GM21526 (cell line): ENCODE results near the gene RBMY1D.
"Not testable (repeated sequence)": the region's sequence is repeated elsewhere in the genome, so short reads cannot be mapped to it uniquely, and the experiment has no call there.

Experiments
- ATAC-seq: cut with Tn5 transposase; IDR thresholded peaks from one replicate; pipeline ENCODE4 v1.9.1; 2021; ENCODE audit warnings: moderate library complexity; ENCODE audit not compliant: unreplicated experiment, low FRiP score

RBMY1D gene

DNA sequence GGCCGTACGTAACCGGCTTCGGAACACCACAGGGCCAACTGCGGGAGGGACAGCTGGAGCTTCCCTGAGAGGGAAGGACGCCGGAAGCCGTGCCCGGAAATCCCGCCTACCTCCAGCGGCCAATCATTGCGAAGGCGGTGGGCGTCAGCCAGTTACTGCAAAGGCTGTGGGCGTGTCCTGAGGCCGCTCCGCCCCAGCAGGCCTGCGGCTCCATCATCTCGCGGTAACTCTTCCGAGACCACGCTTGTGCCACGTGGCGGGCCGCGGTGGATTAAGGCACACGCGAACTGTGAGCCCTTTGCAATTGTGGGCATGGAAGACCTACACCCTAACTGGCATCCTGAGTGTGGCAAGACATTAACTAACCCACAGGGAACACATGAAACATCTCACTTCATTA is at the start of gene RBMY1D:
TSS of gene RBMY1D (minus strand) at position 101 of the 400 bp plus-strand sequence. CDS start 2,013 bp downstream, outside the sequence.
- not testable (repeated sequence) for ATAC-seq

DNA sequence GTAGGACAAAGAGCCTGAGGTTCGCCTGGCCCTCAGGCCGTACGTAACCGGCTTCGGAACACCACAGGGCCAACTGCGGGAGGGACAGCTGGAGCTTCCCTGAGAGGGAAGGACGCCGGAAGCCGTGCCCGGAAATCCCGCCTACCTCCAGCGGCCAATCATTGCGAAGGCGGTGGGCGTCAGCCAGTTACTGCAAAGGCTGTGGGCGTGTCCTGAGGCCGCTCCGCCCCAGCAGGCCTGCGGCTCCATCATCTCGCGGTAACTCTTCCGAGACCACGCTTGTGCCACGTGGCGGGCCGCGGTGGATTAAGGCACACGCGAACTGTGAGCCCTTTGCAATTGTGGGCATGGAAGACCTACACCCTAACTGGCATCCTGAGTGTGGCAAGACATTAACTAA is 23.6 kb upstream of the RBMY1D start, which contains the start of gene RBMY1E:
TSS of gene RBMY1E (minus strand) at position 101 of the 400 bp plus-strand sequence. CDS start 1,978 bp downstream, outside the sequence.
- ATAC-seq = not testable (repeated sequence)

DNA sequence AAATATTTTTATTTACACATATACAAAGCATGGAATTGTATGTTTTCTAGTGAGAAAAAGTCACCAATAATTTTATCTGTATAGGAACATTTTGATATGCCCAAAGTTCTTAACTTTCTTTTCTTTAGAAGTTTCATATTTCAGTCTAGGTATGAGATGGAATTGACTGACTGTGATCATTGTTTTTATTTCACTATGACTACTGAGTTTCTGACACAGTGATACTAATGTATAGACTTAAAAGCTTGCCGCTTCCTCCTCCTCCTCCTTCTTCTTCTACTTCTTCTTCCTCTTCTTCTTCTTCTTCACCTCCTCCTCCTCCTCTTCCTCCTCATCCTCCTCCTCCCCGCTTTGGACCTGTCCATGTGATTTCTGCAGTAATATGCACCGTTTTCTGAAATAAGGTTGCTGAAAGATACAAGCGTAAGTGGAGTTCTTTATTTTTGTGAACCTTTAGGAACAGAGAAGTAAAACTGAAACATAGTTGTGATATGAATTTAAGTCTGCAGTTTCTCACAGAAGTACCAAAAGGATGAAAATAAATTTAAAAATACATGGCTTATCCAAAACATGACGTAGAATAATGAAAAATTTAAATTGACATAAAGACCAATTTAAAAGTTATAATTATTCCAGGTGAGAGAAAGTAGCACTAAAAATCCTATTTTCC is 24.8 kb downstream of the RBMY1D start:
- not testable (repeated sequence) for ATAC-seq

DNA sequence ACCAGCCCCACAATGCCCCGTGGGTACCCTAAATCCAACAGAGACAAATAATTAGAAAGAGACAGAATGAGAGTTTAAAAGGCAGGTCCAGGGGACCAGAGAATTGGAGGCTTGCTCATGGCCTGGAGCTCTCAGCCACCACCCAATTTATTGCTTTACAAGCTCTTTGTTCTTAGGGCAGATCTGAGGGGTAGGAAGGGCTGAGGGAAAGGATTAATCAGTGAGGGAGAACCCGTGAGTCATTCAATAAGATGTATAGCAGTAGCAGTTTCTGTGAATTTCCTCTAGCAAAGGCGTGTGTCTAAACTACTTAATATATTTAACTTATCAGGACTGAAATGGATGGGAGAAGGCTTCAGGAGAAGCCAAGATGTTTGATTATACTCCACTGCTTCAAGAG is 48.8 kb downstream of the RBMY1D start:
- ATAC-seq = no peak

DNA sequence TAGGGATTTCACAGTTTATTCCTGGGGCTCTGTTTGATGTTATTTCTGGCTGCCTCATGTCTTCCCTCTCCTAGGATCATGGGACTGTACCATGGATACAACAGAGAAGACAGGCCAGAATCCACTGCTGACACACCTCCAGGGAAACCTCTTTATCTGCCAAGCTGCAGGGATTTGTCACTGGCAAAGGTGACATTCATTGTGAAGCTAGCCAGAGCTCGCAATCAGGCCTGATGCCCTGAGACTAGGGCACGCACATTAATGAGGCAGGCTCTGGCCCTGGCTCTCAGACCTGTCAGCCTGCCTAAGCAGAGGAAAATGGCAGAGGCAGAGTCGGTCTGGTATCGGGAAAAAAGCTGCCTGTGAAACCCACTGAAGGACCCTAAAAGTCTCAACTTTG is 52.2 kb downstream of the RBMY1D start:
- ATAC-seq = no peak

DNA sequence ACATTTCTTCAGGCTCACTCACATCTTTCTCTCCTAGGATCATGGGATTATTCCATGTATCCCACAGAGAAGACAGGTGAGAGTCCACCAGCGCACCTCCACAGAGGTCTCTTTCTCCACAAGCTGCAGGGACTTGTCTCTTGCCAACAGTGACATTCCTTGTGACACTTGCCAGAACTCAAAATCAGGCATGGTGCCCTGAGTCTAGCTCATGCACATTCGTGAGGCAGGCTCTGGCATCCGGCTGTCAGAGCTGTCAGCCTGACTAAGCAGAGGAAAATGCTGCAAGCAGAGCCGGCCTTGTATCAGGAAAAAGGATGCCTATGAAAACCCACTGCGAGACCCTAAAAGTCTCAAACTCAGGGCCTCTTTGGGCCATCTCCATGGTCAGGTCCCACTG is 54.8 kb downstream of the RBMY1D start:
- ATAC-seq = no peak

DNA sequence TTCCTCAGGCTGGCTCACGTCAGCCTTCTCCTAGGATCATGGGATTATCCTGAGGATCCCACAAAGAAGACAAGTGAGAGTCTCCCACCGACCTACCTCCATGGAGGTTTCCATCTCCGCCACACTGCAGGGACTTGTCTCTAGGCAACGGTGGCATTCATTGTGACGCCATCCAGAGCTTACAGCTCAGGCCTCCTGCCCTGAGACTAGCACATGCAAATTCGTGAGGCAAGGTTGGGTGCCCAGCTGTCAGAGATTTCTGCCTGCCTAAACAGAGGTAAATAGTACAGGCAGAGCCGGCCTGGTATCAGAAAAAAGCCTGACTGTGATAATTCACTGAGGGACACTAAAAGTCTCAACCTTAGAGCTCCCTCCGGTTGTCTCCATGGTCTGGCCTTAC is 58.0 kb downstream of the RBMY1D start:
- no peak for ATAC-seq

DNA sequence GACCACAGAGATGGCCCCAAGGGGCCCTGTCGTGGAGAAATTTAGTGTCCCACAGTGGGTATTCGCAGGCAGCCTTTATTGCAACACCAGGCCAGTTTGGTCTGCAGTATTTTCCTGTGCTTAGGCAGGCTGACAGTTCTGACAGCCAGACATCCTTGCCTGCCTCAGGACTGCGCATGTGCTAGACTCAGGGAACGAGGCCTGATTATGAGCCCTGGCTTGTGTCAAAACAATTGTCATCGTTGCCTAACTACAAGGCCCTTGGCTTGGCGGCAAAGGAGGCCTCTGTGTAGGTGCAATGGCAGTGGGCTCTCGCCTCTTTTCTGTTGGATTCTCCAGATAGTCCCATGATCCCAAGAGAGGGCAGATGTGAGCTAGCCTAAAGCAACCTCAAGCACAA is 59.3 kb downstream of the RBMY1D start:
- no peak for ATAC-seq
